Esophagus squamous epithelium (tissue), 5 donors: ENCODE data around the gene GLIPR2. TPM values are rescaled to one million over a fixed set of nuclear protein-coding genes. Genes with fewer than 3 reads are reported as not detected.

Experiments
- DNase-seq: peaks from one replicate; lab custom pipeline; 2025; lab: John Stamatoyannopoulos, UW
- H3K27ac ChIP-seq, 4 donors: fragments of 200-600 bp; sonication (generic); one replicate each; pipeline ENCODE4 v1.5.1; 2016 to 2019; ENCODE audit warnings: mild to moderate bottlenecking in 1 of 4
- H3K27me3 ChIP-seq, 4 donors: fragments of 200-600 bp; sonication (generic); 1 replicate in 3 of 4; 2 replicates in 1 of 4; pipeline versions ENCODE4 v1.5.1 to v1.6.0; 2017 to 2021; ENCODE audit warnings: antibody characterized with exemption in 1 of 4
- H3K36me3 ChIP-seq, 3 donors: fragments of 200-600 bp; sonication (generic); one replicate each; pipeline ENCODE4 v1.5.1; 2016 to 2019
- H3K4me1 ChIP-seq, 3 donors: fragments of 200-600 bp; sonication (generic); one replicate each; pipeline ENCODE4 v1.5.1; 2017 to 2019
- H3K4me3 ChIP-seq, 4 donors: fragments of 200-600 bp; sonication (generic); 1 replicate in 3 of 4; 2 replicates in 1 of 4; pipeline ENCODE4 v1.5.1; 2016 to 2019; ENCODE audit warnings: mild to moderate bottlenecking in 2 of 4, moderate library complexity in 1 of 4
- H3K9me3 ChIP-seq, 3 donors: fragments of 200-600 bp; sonication (generic); one replicate each; pipeline ENCODE4 v1.5.1; 2016 to 2019
- CTCF ChIP-seq, 6 experiments: fragments of 450-650 bp in 4 of 6; fragments of 200-600 bp in 2 of 6; sonication (generic) in 2 of 6; IDR thresholded peaks; one replicate each; pipeline ENCODE4 v1.5.1; 2016 to 2019; ENCODE audit warnings: antibody characterized with exemption in 6 of 6, mild to moderate bottlenecking in 4 of 6, moderate library complexity in 4 of 6
- POLR2A ChIP-seq, 4 donors: fragments of 450-650 bp; IDR thresholded peaks; one replicate each; pipeline ENCODE4 v1.6.1; 2017; ENCODE audit warnings: antibody characterized with exemption in 4 of 4, mild to moderate bottlenecking in 4 of 4, moderate library complexity in 3 of 4
- WGBS, 2 donors: methylation state at CpG; one replicate each; pipeline ENCODE4 v1.1.5; 2018; 5-methylcytosine and 5-hydroxymethylcytosine counted together
- intact Hi-C: fragments of 100-400 bp; cut with DNase I; formaldehyde crosslinking; loops from one replicate; pipeline ENCODE4 v1.15.0; 2022
- total RNA-seq, 4 donors: library from RNA; depleted of rRNA; stranded (reverse); fragments of >200 nt; gene quantifications; one replicate each; pipeline ENCODE4 v1.1.0, GENCODE V29; 2016
- donor health status: DM: yes; HTN: yes; CAD: no.

Gene GLIPR2
- total RNA-seq, 4 donors from 2014 or later = 0.61 to 13.4 (median 6.0) TPM

- 46 to 61% methylated on average over 7 to 9 of the region's 14 CpGs for WGBS, 2 donors
- DNase-seq = no peak
Measured at GRCh38 chr9:36151316-36152210, 15.0 kb downstream of the GLIPR2 start.

GRCh38 chr9:36152741-36153438 is 16.4 kb downstream of the GLIPR2 start:
- WGBS, 2 donors = 82 to 90% methylated on average over 9 to 10 of the region's 10 CpGs
- H3K27me3 ChIP-seq = no peaks in the 10 kb centered on the region
- no peaks in the 10 kb centered on the region for H3K9me3 ChIP-seq
- no peak for DNase-seq
- H3K27ac ChIP-seq = peak overlapping the region in 3 of 4 donors; percentile 71 to 77 (median 73)
- H3K4me3 ChIP-seq = no peak overlapping the region
- TF ChIP-seq CTCF (IDR thresholded peaks at IDR 0.05) = no peak
- no peak for TF ChIP-seq POLR2A (IDR thresholded peaks at IDR 0.05)
- intact Hi-C loops = no loop called here
- H3K4me1 ChIP-seq = peaks cover 29 to 70% (median 40%) of the 10 kb centered on the region in 3 donors
- H3K36me3 ChIP-seq = peaks cover 0 to 5% (median 0%) of the 10 kb centered on the region in 3 donors

More at GRCh38 chr9:36151316-36152210, 15.0 kb downstream of the GLIPR2 start:
- Histone ChIP-seq H3K36me3 (peaks cover 0 to 3% (median 0%) of the 10 kb centered on the region in 3 donors), H3K4me3 (no peak overlapping the region), H3K27ac (peak overlapping the region; percentile 69 to 88 (median 76)), H3K27me3 (no peaks in the 10 kb centered on the region), H3K4me1 (peaks cover 29 to 81% (median 46%) of the 10 kb centered on the region in 3 donors), H3K9me3 (no peaks in the 10 kb centered on the region)
- TF ChIP-seq POLR2A (IDR thresholded peaks at IDR 0.05) = no peak
- intact Hi-C loops = no loop called here

GRCh38 chr9:36153746-36154145 is 17.2 kb downstream of the GLIPR2 start:
- TF ChIP-seq POLR2A (IDR thresholded peaks at IDR 0.05) (no peak), CTCF (IDR thresholded peaks at IDR 0.05) (no peak)
- no peak for DNase-seq
- H3K4me1 ChIP-seq = peaks cover 26 to 70% (median 31%) of the 10 kb centered on the region in 3 donors
- 66 to 74% methylated on average over 8 to 9 of the region's 9 CpGs for WGBS, 2 donors
- H3K4me3 ChIP-seq = no peak overlapping the region
- H3K9me3 ChIP-seq = no peaks in the 10 kb centered on the region
- intact Hi-C loops = no loop called here
- peak overlapping the region in 3 of 4 donors; percentile 71 to 77 (median 73) for H3K27ac ChIP-seq
- peaks cover 0 to 5% (median 0%) of the 10 kb centered on the region in 3 donors for H3K36me3 ChIP-seq
- H3K27me3 ChIP-seq = no peaks in the 10 kb centered on the region

- 40 to 49% methylated on average over 10 to 11 of the region's 11 CpGs for WGBS, 2 donors
- H3K4me1 ChIP-seq = peaks cover 21 to 70% (median 28%) of the 10 kb centered on the region in 3 donors
- intact Hi-C loops = no loop called here
- peak overlapping the region; percentile 56 to 77 (median 72) for H3K27ac ChIP-seq
- no peaks in the 10 kb centered on the region for H3K27me3 ChIP-seq
- H3K9me3 ChIP-seq = no peaks in the 10 kb centered on the region
- no peak for DNase-seq
- H3K36me3 ChIP-seq = peaks cover 0 to 5% (median 0%) of the 10 kb centered on the region in 3 donors
- H3K4me3 ChIP-seq = no peak overlapping the region
- no peak for TF ChIP-seq CTCF (IDR thresholded peaks at IDR 0.05)
- peak in 1 of 4 donors; percentile 5 for TF ChIP-seq POLR2A (IDR thresholded peaks at IDR 0.05)
Measured at GRCh38 chr9:36154331-36154952, 17.9 kb downstream of the GLIPR2 start.

GRCh38 chr9:36156116-36156515 is 19.6 kb downstream of the GLIPR2 start:
- intact Hi-C loops = no loop called here
- H3K9me3 ChIP-seq = no peaks in the 10 kb centered on the region
- H3K4me1 ChIP-seq = peaks cover 11 to 60% (median 20%) of the 10 kb centered on the region in 3 donors
- H3K27ac ChIP-seq = no peak overlapping the region
- H3K27me3 ChIP-seq = no peaks in the 10 kb centered on the region
- H3K4me3 ChIP-seq = no peak overlapping the region
- peaks cover 0 to 5% (median 0%) of the 10 kb centered on the region in 3 donors for H3K36me3 ChIP-seq
- DNase-seq = no peak
- WGBS, 2 donors = 93 to 97% methylated on average over 6 of the region's 6 CpGs
- TF ChIP-seq POLR2A (IDR thresholded peaks at IDR 0.05) (no peak), CTCF (IDR thresholded peaks at IDR 0.05) (no peak)
